HL-60 (cell line): ENCODE measurements around the gene ZFP82.

ENCODE experiments used
- TF ChIP-seq, protein P1 (sequence below): IDR thresholded peaks from one replicate; pipeline ENCODE4 v1.5.1; 2011; ENCODE audit warnings: low read length, control low read depth, inconsistent platforms; ENCODE audit not compliant: insufficient read depth
- TF ChIP-seq, protein P2 (sequence below): IDR thresholded peaks from 2 replicates; pipeline ENCODE4 v1.6.1; 2012; ENCODE audit warnings: low read depth; ENCODE audit not compliant: insufficient replicate concordance

DNA sequence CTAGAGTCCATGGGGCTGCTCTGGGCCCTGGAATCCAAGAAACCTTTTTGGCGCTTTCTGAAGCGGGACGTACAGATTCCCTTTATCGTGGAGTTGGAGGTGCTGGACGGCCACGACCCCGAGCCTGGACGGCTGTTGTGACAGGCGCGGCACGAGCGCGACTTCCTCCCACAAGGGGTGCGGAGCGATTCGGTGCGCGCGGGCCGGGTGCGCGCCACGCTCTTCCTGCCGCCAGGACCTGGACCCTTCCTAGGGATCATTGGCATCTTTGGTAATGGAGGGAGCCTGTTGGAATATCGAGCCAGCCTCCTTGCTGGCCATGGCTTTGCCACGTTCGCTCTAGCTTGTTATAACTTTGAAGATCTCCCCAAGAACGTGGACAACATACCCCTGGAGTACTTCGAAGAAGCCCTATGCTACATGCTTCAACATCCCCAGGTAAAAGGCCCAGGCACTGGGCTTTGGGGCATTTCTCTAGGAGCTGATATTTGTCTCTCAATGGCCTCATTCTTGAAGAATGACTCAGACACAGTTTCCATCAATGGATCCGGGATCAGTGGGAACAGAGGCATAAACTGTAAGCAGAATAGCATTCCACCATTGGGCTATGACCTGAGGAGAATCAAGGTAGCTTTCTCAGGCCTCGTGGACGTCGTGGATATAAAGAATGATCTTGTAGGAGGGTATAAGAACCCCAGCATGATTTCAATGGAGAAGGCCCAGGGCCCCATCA lies 3.5 kb upstream of the ZFP82 start:
- TF ChIP-seq, protein P1, sequence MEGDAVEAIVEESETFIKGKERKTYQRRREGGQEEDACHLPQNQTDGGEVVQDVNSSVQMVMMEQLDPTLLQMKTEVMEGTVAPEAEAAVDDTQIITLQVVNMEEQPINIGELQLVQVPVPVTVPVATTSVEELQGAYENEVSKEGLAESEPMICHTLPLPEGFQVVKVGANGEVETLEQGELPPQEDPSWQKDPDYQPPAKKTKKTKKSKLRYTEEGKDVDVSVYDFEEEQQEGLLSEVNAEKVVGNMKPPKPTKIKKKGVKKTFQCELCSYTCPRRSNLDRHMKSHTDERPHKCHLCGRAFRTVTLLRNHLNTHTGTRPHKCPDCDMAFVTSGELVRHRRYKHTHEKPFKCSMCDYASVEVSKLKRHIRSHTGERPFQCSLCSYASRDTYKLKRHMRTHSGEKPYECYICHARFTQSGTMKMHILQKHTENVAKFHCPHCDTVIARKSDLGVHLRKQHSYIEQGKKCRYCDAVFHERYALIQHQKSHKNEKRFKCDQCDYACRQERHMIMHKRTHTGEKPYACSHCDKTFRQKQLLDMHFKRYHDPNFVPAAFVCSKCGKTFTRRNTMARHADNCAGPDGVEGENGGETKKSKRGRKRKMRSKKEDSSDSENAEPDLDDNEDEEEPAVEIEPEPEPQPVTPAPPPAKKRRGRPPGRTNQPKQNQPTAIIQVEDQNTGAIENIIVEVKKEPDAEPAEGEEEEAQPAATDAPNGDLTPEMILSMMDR, result no peak
- TF ChIP-seq, protein P2, sequence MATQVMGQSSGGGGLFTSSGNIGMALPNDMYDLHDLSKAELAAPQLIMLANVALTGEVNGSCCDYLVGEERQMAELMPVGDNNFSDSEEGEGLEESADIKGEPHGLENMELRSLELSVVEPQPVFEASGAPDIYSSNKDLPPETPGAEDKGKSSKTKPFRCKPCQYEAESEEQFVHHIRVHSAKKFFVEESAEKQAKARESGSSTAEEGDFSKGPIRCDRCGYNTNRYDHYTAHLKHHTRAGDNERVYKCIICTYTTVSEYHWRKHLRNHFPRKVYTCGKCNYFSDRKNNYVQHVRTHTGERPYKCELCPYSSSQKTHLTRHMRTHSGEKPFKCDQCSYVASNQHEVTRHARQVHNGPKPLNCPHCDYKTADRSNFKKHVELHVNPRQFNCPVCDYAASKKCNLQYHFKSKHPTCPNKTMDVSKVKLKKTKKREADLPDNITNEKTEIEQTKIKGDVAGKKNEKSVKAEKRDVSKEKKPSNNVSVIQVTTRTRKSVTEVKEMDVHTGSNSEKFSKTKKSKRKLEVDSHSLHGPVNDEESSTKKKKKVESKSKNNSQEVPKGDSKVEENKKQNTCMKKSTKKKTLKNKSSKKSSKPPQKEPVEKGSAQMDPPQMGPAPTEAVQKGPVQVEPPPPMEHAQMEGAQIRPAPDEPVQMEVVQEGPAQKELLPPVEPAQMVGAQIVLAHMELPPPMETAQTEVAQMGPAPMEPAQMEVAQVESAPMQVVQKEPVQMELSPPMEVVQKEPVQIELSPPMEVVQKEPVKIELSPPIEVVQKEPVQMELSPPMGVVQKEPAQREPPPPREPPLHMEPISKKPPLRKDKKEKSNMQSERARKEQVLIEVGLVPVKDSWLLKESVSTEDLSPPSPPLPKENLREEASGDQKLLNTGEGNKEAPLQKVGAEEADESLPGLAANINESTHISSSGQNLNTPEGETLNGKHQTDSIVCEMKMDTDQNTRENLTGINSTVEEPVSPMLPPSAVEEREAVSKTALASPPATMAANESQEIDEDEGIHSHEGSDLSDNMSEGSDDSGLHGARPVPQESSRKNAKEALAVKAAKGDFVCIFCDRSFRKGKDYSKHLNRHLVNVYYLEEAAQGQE, result no peak
